Fibroblast of pulmonary artery (primary cell): ENCODE results near the gene BAZ2B.

Source experiments
- DNase-seq: peaks from one replicate; pipeline ENCODE4 v3.0.0-alpha.2; 2010; ENCODE audit warnings: low read depth
- H3K4me3 ChIP-seq: replicated peaks from 2 replicates; pipeline ENCODE4 v1.5.1; 2011; ENCODE audit warnings: low read depth, mild to moderate bottlenecking, control low read depth, low read length, moderate library complexity
- TF ChIP-seq, protein P1 (sequence below): IDR thresholded peaks from 2 replicates; pipeline ENCODE4 v1.5.1; 2011; ENCODE audit warnings: mild to moderate bottlenecking, control low read depth, low read length, inconsistent platforms; ENCODE audit errors: missing control alignments

Gene BAZ2B

GRCh38 chr2:159584796-159585195, 31.6 kb downstream of the BAZ2B start:
- DNase-seq = no peak
- no peak overlapping the region for H3K4me3 ChIP-seq
- TF ChIP-seq, protein P1, sequence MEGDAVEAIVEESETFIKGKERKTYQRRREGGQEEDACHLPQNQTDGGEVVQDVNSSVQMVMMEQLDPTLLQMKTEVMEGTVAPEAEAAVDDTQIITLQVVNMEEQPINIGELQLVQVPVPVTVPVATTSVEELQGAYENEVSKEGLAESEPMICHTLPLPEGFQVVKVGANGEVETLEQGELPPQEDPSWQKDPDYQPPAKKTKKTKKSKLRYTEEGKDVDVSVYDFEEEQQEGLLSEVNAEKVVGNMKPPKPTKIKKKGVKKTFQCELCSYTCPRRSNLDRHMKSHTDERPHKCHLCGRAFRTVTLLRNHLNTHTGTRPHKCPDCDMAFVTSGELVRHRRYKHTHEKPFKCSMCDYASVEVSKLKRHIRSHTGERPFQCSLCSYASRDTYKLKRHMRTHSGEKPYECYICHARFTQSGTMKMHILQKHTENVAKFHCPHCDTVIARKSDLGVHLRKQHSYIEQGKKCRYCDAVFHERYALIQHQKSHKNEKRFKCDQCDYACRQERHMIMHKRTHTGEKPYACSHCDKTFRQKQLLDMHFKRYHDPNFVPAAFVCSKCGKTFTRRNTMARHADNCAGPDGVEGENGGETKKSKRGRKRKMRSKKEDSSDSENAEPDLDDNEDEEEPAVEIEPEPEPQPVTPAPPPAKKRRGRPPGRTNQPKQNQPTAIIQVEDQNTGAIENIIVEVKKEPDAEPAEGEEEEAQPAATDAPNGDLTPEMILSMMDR = no peak

- TF ChIP-seq, protein P1 = no peak
- no peak overlapping the region for H3K4me3 ChIP-seq
- DNase-seq = peak; percentile 87
Measured at GRCh38 chr2:159573846-159574606, 42.3 kb downstream of the BAZ2B start.

DNA sequence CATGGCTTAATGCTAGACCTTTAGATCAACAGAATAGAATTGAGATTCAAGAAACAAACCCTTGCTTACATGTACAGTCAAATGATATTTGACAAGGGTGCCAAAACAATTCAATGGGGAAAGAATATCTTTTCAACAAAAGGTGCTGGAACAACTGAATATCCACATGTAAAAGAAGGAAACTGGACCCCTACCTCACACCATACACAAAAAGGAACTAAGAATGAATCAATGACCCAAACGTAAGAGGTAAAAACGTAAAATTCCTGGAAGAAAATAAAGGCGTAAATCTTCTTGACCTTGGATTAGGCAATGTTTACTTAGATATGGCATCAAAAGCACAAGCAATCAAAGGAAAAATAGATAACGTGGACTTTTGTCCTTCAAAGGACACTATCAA, 43.1 kb downstream of the BAZ2B start:
- no peak overlapping the region for H3K4me3 ChIP-seq
- DNase-seq = no peak
- TF ChIP-seq, protein P1 = no peak

- H3K4me3 ChIP-seq = no peak overlapping the region
- no peak for DNase-seq
- TF ChIP-seq, protein P1 = no peak
Measured at GRCh38 chr2:159572459-159572858, 43.9 kb downstream of the BAZ2B start.

DNA sequence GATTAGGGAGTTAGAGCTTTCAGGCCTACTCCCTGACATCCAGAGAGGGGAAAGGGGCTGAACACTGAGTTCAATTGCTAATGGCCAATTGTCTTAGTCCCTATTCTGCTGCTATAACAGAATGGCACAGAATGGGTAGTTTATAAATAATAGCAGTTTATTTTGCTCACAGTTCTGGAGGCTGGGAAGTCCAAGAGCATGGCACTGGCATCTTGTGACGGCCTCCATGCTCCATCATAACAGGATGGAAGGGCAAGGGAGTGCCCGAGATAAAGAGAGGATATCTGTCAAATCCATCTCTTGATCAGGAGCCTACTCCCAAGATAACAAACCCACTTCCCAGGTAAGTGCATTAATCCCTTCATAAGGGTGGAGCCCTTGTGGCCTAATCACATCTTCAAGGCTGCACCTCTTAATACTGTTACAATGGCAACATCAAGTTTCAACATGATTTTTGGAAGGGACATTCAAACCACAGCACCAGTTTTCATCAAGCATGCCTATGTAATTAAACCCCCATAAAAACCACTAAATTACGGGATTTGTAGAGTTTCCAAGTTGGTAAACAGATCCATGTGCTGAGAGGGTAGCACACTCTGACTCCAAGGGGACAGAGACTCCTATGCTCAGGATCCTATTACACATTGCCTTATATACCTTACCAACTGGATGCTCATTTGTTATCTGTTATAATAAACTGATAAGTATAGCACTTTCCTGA, 44.6 kb downstream of the BAZ2B start:
- no peak overlapping the region for H3K4me3 ChIP-seq
- TF ChIP-seq, protein P1 = no peak
- DNase-seq = no peak

DNA sequence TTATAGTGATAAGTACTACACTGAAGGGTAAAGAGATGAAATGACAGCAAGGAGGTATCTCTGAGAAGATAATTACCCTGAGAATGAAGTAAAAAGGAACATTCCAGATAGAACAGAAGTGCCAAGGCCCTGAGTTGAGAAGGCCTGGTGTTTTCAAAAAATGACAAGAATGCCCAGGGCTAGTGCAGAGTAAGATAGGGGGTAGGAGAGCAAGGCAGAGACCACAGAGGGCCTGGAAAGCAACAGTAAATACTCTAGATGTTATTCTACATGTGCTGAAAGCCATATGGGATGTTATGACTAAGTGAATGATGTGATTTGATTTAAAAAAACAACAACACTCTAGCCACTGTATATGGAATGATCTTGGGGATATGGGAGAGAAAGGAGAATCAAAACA, 52.3 kb downstream of the BAZ2B start:
- TF ChIP-seq, protein P1 = no peak
- no peak for DNase-seq
- H3K4me3 ChIP-seq = no peak overlapping the region

DNA sequence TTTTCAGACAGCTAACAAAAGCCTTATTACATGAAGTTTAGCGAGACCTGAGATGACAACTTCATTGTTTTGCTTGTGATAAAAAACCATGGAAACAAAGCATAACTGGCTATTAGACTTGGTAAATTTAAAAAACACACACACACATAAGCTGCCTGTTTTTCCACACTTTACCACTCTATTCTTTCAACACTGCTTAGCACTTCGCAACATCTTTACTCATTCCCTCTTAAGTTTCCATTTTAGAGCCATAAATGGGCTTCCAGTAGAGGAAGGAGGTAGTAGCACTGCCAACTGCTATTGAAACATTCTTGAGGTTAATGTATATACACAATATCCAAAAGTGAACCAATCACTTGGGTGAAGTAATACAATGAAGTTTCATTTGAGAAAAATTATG, 54.1 kb downstream of the BAZ2B start:
- TF ChIP-seq, protein P1 = no peak
- peak; percentile 74 for DNase-seq

More for the DNA sequence above, 54.1 kb downstream of the BAZ2B start:
- no peak overlapping the region for H3K4me3 ChIP-seq
